DOHH2 (cell line): ENCODE data around the gene ARHGEF39.

Experiments
- CTCF ChIP-seq: fragments of 200-600 bp; sonication (generic); IDR thresholded peaks from one replicate; pipeline ENCODE4 v1.5.1; 2014; ENCODE audit warnings: antibody characterized with exemption, mild to moderate bottlenecking, low read depth, low read length; ENCODE audit not compliant: poor library complexity, severe bottlenecking
- EZH2phosphoT487 ChIP-seq: fragments of 200-600 bp; sonication (generic); IDR thresholded peaks from 2 replicates; pipeline ENCODE4 v1.6.1; 2017; ENCODE audit warnings: borderline replicate concordance, mild to moderate bottlenecking, antibody characterized with exemption, low read length, moderate library complexity, mixed read lengths

GRCh38 chr9:35635730-35636129 is 29.3 kb downstream of the ARHGEF39 start:
- TF ChIP-seq CTCF (no peak), EZH2phosphoT487 (no peak)
